ENCODE data around the gene JADE1. TPM values are rescaled to one million over a fixed set of nuclear protein-coding genes. Genes with fewer than 3 reads are reported as not detected.

Gene JADE1
- total and polyA plus RNA-seq, 2 donors (not counting 1 experiment from before 2014, with no cell fraction given): 36.2 to 49.9 TPM

- Histone ChIP-seq H3K9ac (ENCODE audit: insufficient read depth, low read length) (no peak overlapping the region), H4K20me1 (ENCODE audit: control insufficient read depth, extremely low read depth, insufficient read depth, low read length) (no peaks in the 10 kb centered on the region), H3K79me2 (ENCODE audit: control insufficient read depth, insufficient read depth, low read length) (no peaks in the 10 kb centered on the region), H3K4me3 (replicated peaks in 1 of 4; ENCODE audit: control extremely low read depth in 1 of 4, insufficient read depth in 1 of 4, low read depth in 3 of 4, low read length in 4 of 4) (no peak overlapping the region), H3K27ac (ENCODE audit: insufficient read depth, low read length) (no peak overlapping the region), H3K9me3 (ENCODE audit: control insufficient read depth, insufficient read depth, low read depth, low read length) (no peaks in the 10 kb centered on the region), H3K36me3 (ENCODE audit: control insufficient read depth, insufficient read depth, low read length) (no peaks in the 10 kb centered on the region), H3K27me3 (ENCODE audit: control insufficient read depth, insufficient read depth, low read length) (no peaks in the 10 kb centered on the region), H3K4me1 (ENCODE audit: control insufficient read depth, extremely low read depth, insufficient read depth, low read length) (no peaks in the 10 kb centered on the region), H2AFZ (ENCODE audit: low read length) (no peak overlapping the region), H3K4me2 (ENCODE audit: extremely low read depth, insufficient read depth, low read length) (no peak overlapping the region)
- TF ChIP-seq EZH2 (IDR thresholded peaks at IDR 0.05; ENCODE audit: low read length, missing control alignments): no peak
- TF ChIP-seq CTCF (conservative IDR thresholded peaks at IDR 0.05 in 1 of 2, IDR thresholded peaks at IDR 0.05 in 1 of 2; ENCODE audit: low read depth in 1 of 2, low read length in 2 of 2): no peak
- peak in 1 of 2 donors; percentile 61 for DNase-seq (ENCODE audit: low read depth in 2 of 2)
Measured at GRCh38 chr4:128782076-128782715, 27.3 kb upstream of the JADE1 start.

- H3K36me3 ChIP-seq (ENCODE audit: control insufficient read depth, insufficient read depth, low read length): no peaks in the 10 kb centered on the region
- peak in 1 of 2 donors; percentile 79 for DNase-seq (ENCODE audit: low read depth in 2 of 2)
- H3K4me2 ChIP-seq (ENCODE audit: extremely low read depth, insufficient read depth, low read length): no peak overlapping the region
- no peaks in the 10 kb centered on the region for H3K9me3 ChIP-seq (ENCODE audit: control insufficient read depth, insufficient read depth, low read depth, low read length)
- H3K79me2 ChIP-seq (ENCODE audit: control insufficient read depth, insufficient read depth, low read length): no peaks in the 10 kb centered on the region
- no peak overlapping the region for H3K4me3 ChIP-seq (replicated peaks in 1 of 4; ENCODE audit: control extremely low read depth in 1 of 4, insufficient read depth in 1 of 4, low read depth in 3 of 4, low read length in 4 of 4)
- no peak overlapping the region for H2AFZ ChIP-seq (ENCODE audit: low read length)
- no peaks in the 10 kb centered on the region for H3K27me3 ChIP-seq (ENCODE audit: control insufficient read depth, insufficient read depth, low read length)
- TF ChIP-seq EZH2 (IDR thresholded peaks at IDR 0.05; ENCODE audit: low read length, missing control alignments): no peak
- no peak for TF ChIP-seq CTCF (conservative IDR thresholded peaks at IDR 0.05 in 1 of 2, IDR thresholded peaks at IDR 0.05 in 1 of 2; ENCODE audit: low read depth in 1 of 2, low read length in 2 of 2)
- no peak overlapping the region for H3K27ac ChIP-seq (ENCODE audit: insufficient read depth, low read length)
- no peaks in the 10 kb centered on the region for H3K4me1 ChIP-seq (ENCODE audit: control insufficient read depth, extremely low read depth, insufficient read depth, low read length)
- no peak overlapping the region for H3K9ac ChIP-seq (ENCODE audit: insufficient read depth, low read length)
- no peaks in the 10 kb centered on the region for H4K20me1 ChIP-seq (ENCODE audit: control insufficient read depth, extremely low read depth, insufficient read depth, low read length)
Measured at GRCh38 chr4:128782875-128783614, 26.5 kb upstream of the JADE1 start.

GRCh38 chr4:128787509-128788311 is 21.8 kb upstream of the JADE1 start:
- Histone ChIP-seq H4K20me1 (ENCODE audit: control insufficient read depth, extremely low read depth, insufficient read depth, low read length) (no peaks in the 10 kb centered on the region), H3K27ac (ENCODE audit: insufficient read depth, low read length) (no peak overlapping the region), H3K9ac (ENCODE audit: insufficient read depth, low read length) (no peak overlapping the region), H3K4me1 (ENCODE audit: control insufficient read depth, extremely low read depth, insufficient read depth, low read length) (no peaks in the 10 kb centered on the region), H3K9me3 (ENCODE audit: control insufficient read depth, insufficient read depth, low read depth, low read length) (no peaks in the 10 kb centered on the region), H2AFZ (ENCODE audit: low read length) (no peak overlapping the region), H3K27me3 (ENCODE audit: control insufficient read depth, insufficient read depth, low read length) (no peaks in the 10 kb centered on the region), H3K4me2 (ENCODE audit: extremely low read depth, insufficient read depth, low read length) (no peak overlapping the region), H3K36me3 (ENCODE audit: control insufficient read depth, insufficient read depth, low read length) (no peaks in the 10 kb centered on the region), H3K4me3 (replicated peaks in 1 of 4; ENCODE audit: control extremely low read depth in 1 of 4, insufficient read depth in 1 of 4, low read depth in 3 of 4, low read length in 4 of 4) (no peak overlapping the region), H3K79me2 (ENCODE audit: control insufficient read depth, insufficient read depth, low read length) (no peaks in the 10 kb centered on the region)
- TF ChIP-seq EZH2 (IDR thresholded peaks at IDR 0.05; ENCODE audit: low read length, missing control alignments) (no peak), CTCF (conservative IDR thresholded peaks at IDR 0.05 in 1 of 2, IDR thresholded peaks at IDR 0.05 in 1 of 2; ENCODE audit: low read depth in 1 of 2, low read length in 2 of 2) (no peak)
- DNase-seq (ENCODE audit: low read depth in 2 of 2): peak in 1 of 2 donors; percentile 50
